ENCODE results near the gene SH3PXD2A. TPM values are rescaled to one million over a fixed set of nuclear protein-coding genes. Genes with fewer than 3 reads are reported as not detected.
"Not testable (repeated sequence)": the region's sequence is repeated elsewhere in the genome, so short reads cannot be mapped to it uniquely, and the experiment has no call there.

The SH3PXD2A gene
- total RNA-seq, 3 donors from 2014 or later: 14.3 to 30.5 (median 14.7) TPM

GRCh38 chr10:103778358-103779139 is 76.8 kb downstream of the SH3PXD2A start:
- no peaks in the 10 kb centered on the region for H3K27me3 ChIP-seq
- peaks cover 0 to 4% of the 10 kb centered on the region in 2 donors for H3K4me1 ChIP-seq
- no peaks in the 10 kb centered on the region for H3K9me3 ChIP-seq
- intact Hi-C loops (cut with DNase I; ENCODE audit: low total_unique reads): no loop called here
- DNase-seq (ENCODE audit: low spot score in 2 of 2): no peak
- no peaks in the 10 kb centered on the region for H3K36me3 ChIP-seq
- H3K4me3 ChIP-seq: no peak overlapping the region
- no peak overlapping the region for H3K27ac ChIP-seq
- TF ChIP-seq CTCF (IDR thresholded peaks at IDR 0.05) (no peak), POLR2A (IDR thresholded peaks at IDR 0.05) (no peak), POLR2AphosphoS5 (IDR thresholded peaks at IDR 0.05) (no peak)

DNA sequence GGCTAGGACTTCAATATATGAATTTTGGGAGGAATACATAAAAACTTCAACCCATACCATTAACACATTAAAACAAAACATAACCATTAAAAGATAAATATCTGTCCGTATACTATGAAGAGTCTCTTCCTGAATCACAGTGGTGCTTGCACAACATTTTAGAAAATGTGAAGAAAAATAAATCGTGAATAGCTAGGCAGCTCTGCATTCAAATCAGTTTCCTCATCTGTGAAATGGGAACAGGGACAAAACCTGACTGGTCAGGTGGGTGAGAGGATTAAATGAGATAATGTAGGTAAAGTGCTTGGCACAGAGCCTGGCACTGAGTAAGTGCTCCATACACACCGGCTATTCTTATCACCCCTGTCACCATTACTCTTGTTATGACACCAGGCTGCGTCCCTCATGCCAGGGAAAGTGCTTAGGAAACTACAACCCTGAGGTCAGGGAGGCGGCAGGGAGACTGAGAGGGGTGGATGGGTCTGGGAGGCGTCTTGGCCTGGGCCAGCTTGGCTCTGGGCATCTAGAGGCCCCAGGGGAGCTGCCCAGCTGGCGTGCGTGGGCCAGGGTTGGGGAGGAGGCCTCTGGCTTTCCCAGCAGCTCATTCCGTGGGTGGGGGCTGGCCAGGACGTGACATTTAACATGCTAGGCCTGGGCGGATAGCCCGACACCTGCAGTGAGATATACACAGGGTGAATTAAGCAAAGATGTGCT is 78.3 kb downstream of the SH3PXD2A start:
- Histone ChIP-seq H3K36me3 (no peaks in the 10 kb centered on the region), H3K4me3 (no peak overlapping the region), H3K4me1 (peaks cover 0 to 4% of the 10 kb centered on the region in 2 donors), H3K9me3 (no peaks in the 10 kb centered on the region), H3K27me3 (no peaks in the 10 kb centered on the region), H3K27ac (no peak overlapping the region)
- TF ChIP-seq POLR2A (IDR thresholded peaks at IDR 0.05): no peak
- no peak for TF ChIP-seq POLR2AphosphoS5 (IDR thresholded peaks at IDR 0.05)
- no peak for TF ChIP-seq CTCF (IDR thresholded peaks at IDR 0.05)
- intact Hi-C loops (cut with DNase I; ENCODE audit: low total_unique reads): no loop called here
- DNase-seq (ENCODE audit: low spot score in 2 of 2): no peak

DNA sequence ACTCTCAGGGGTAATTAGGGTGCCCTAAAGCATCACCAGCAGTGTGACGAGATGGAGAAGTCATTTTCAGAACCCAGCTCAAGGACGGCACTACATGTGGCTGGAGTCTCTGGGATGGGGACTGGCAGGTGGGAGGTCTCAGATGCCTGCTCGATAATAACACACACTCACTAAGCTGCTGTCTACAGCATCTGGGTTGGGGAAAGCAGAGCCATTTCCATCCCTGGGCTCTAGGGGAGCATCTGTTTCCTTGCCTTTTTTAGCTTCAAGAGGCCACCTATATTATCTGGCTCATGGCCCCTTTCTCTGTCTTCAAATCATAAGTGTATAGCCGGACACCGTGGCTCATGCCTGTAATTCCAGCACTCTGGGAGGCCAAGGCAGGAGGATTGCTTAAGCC is 79.6 kb downstream of the SH3PXD2A start:
- H3K27ac ChIP-seq: no peak overlapping the region

GRCh38 chr10:103772846-103773245 is 82.5 kb downstream of the SH3PXD2A start:
- intact Hi-C loops (cut with DNase I; ENCODE audit: low total_unique reads); DNase-seq (ENCODE audit: low spot score in 2 of 2); H3K4me1 ChIP-seq; H3K27me3 ChIP-seq; H3K9me3 ChIP-seq; H3K36me3 ChIP-seq: not testable (repeated sequence)
- Histone ChIP-seq H3K4me3 (peak overlapping the region; percentile 32 to 65 (median 50)), H3K27ac (peak overlapping the region; percentile 55 to 90)

More for the DNA sequence above, 79.6 kb downstream of the SH3PXD2A start:
- H3K4me3 ChIP-seq: no peak overlapping the region
- H3K4me1 ChIP-seq: peaks cover 0 to 4% of the 10 kb centered on the region in 2 donors
- TF ChIP-seq POLR2AphosphoS5 (IDR thresholded peaks at IDR 0.05) (no peak), POLR2A (IDR thresholded peaks at IDR 0.05) (no peak), CTCF (IDR thresholded peaks at IDR 0.05) (no peak)
- H3K9me3 ChIP-seq: no peaks in the 10 kb centered on the region
- DNase-seq (ENCODE audit: low spot score in 2 of 2): no peak
- H3K27me3 ChIP-seq: no peaks in the 10 kb centered on the region
- H3K36me3 ChIP-seq: no peaks in the 10 kb centered on the region
- intact Hi-C loops (cut with DNase I; ENCODE audit: low total_unique reads): no loop called here

DNA sequence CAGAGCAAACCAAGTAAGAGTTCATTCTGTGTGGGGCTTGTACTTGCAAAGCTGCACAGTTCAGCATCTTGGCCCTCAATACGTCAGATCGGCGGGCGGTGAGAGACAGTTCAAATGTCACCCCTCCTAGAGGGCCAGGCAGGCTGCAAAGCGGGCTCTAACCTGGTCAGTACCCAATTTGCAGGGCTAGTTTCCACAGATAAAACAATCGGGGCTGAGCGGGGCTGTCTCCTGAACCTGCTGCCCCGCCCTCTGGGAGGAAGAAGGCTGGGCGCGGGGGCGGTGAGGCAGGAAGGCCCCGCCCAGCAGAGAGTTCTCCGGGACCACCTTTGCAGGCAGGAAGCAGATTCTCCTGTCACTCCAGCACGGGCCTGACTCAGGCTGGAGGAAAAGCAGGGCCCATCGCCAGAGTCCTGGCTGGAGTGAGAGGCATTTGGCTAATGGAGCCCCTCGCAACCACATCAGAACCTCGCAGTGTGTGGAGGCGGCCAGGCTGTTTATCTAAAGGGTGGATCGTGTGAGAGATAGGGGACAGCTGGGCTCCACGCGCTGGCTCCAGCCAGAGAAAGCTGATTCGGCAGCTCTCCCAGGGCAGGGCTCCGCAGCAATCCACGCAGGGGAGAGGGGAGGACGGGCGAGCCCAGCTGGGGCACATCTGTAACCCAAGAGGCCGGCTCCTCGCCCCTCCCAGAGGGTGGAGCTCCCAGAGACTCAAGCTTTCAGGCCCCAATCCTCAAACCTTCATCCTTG is 83.1 kb downstream of the SH3PXD2A start:
- peak overlapping the region; percentile 32 to 65 (median 50) for H3K4me3 ChIP-seq
- H3K9me3 ChIP-seq: no peaks in the 10 kb centered on the region
- H3K27me3 ChIP-seq: no peaks in the 10 kb centered on the region
- H3K27ac ChIP-seq: peak overlapping the region; percentile 55 to 90
- no peaks in the 10 kb centered on the region for H3K4me1 ChIP-seq
- intact Hi-C loops (cut with DNase I; ENCODE audit: low total_unique reads): no loop called here
- H3K36me3 ChIP-seq: no peaks in the 10 kb centered on the region
- peak; percentile 60 to 67 for DNase-seq (ENCODE audit: low spot score in 2 of 2)
- peak in 1 of 3 donors; percentile 21 for TF ChIP-seq POLR2AphosphoS5 (IDR thresholded peaks at IDR 0.05)
- TF ChIP-seq POLR2A (IDR thresholded peaks at IDR 0.05): no peak
- no peak for TF ChIP-seq CTCF (IDR thresholded peaks at IDR 0.05)
